K562 (cell line): ENCODE measurements around the gene ASB14.

Source experiments
- CCAR2 ChIP-seq: fragments of 200-400 bp; formaldehyde crosslinking; IDR thresholded peaks from 2 replicates; pipeline ENCODE4 v1.6.1; 2017; ENCODE audit warnings: mild to moderate bottlenecking, low read depth, low read length
- ELF4 ChIP-seq: fragments of 450-650 bp; formaldehyde crosslinking; IDR thresholded peaks from 2 replicates; pipeline ENCODE4 v1.4.0; 2022; ENCODE audit warnings: missing genetic modification characterization
- HDAC2 ChIP-seq: fragments of 450-650 bp; IDR thresholded peaks from 2 replicates; pipeline ENCODE4 v1.6.1; 2016; ENCODE audit warnings: mild to moderate bottlenecking
- ZKSCAN1 ChIP-seq: fragments of 150-350 bp; IDR thresholded peaks from 2 replicates; pipeline ENCODE4 v1.6.1; 2016; ENCODE audit warnings: low read depth, low read length
- TF ChIP-seq, protein P1 (sequence below): sonication (generic); formaldehyde crosslinking; IDR thresholded peaks from 2 replicates; pipeline ENCODE4 v1.9.0; 2022; ENCODE audit warnings: mild to moderate bottlenecking, missing genetic modification reagents

DNA sequence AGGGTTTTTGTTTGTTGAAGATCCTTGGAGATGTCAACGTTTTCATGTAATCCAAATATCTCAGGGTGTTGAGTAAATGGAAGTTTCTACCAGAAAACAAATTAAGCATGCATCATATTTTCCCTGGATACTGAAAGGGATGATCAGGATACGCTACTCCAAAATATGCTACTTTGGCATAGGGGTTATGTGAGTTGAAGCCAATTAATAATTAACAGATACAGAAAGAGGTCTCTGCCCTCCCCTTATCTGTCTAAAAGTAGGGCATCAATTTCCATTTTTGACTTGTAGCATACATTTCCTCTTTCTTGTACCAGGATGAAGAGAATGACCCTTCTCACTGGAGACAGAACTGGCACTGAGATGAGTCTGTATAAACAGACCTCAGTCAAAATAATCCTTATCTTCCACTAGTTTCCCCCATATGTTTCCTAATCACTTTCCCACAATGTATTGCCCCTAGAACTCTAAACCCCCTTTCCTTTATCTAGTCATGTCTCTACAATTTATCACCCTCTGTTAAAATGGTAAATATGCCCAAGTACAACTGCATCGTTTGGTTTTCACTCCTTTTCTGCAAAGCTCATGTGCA is 17.4 kb upstream of the ASB14 start:
- TF ChIP-seq ZKSCAN1 (no peak), HDAC2 (no peak), CCAR2 (no peak), ELF4 (no peak)
- TF ChIP-seq, protein P1, sequence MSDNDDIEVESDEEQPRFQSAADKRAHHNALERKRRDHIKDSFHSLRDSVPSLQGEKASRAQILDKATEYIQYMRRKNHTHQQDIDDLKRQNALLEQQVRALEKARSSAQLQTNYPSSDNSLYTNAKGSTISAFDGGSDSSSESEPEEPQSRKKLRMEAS (CRISPR knock-in tag) = no peak
